ENCODE measurements around the gene GBA3. TPM values are rescaled to one million over a fixed set of nuclear protein-coding genes. Genes with fewer than 3 reads are reported as not detected.

The GBA3 gene
- polyA plus RNA-seq, 2 of the 4 experiments (the other 2 are of a cell fraction), result not detected

DNA sequence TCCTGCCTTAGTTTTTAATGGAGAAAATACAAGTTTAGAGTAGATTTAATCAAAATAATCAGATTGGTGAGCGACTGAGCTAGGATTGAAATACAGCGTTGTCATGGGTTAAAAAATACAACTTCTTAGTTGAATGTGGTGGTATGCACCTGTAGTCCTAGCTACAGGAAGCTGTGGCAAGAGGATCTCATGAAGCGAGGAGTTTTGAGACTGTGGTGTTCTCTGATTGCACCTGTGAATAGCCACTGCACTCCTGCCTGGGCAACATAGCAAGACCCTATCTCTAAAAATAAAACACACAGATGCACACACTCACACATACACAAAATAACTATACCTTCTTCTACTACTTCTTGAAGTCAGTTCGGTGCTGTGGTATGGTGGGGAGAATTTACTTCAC, 19.8 kb upstream of the GBA3 start:
- Histone ChIP-seq H3K9me3 (no peaks in the 10 kb centered on the region), H3K4me1 (no peaks in the 10 kb centered on the region), H3K4me2 (no peak overlapping the region), H3K4me3 (no peak overlapping the region), H3K27ac (no peak overlapping the region)
- ATAC-seq (no peak), FAIRE-seq (no peak), DNase-seq (ENCODE audit: low read depth in 1 of 2, low spot score in 1 of 2) (no peak)
- TF ChIP-seq, protein P1, sequence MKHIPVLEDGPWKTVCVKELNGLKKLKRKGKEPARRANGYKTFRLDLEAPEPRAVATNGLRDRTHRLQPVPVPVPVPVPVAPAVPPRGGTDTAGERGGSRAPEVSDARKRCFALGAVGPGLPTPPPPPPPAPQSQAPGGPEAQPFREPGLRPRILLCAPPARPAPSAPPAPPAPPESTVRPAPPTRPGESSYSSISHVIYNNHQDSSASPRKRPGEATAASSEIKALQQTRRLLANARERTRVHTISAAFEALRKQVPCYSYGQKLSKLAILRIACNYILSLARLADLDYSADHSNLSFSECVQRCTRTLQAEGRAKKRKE (CRISPR knock-in tag; IDR thresholded peaks at IDR 0.05; ENCODE audit: low read depth), result no peak
- no peak for TF ChIP-seq HDAC2 (IDR thresholded peaks at IDR 0.05)
- no peak for TF ChIP-seq ZNF302 (CRISPR knock-in tag; IDR thresholded peaks at IDR 0.05)
- TF ChIP-seq, protein P2, sequence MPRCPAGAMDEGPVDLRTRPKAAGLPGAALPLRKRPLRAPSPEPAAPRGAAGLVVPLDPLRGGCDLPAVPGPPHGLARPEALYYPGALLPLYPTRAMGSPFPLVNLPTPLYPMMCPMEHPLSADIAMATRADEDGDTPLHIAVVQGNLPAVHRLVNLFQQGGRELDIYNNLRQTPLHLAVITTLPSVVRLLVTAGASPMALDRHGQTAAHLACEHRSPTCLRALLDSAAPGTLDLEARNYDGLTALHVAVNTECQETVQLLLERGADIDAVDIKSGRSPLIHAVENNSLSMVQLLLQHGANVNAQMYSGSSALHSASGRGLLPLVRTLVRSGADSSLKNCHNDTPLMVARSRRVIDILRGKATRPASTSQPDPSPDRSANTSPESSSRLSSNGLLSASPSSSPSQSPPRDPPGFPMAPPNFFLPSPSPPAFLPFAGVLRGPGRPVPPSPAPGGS (IDR thresholded peaks at IDR 0.05), result no peak
- TF ChIP-seq, protein P3, sequence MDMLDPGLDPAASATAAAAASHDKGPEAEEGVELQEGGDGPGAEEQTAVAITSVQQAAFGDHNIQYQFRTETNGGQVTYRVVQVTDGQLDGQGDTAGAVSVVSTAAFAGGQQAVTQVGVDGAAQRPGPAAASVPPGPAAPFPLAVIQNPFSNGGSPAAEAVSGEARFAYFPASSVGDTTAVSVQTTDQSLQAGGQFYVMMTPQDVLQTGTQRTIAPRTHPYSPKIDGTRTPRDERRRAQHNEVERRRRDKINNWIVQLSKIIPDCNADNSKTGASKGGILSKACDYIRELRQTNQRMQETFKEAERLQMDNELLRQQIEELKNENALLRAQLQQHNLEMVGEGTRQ (IDR thresholded peaks at IDR 0.05), result no peak
- WGBS (ENCODE audit: missing lambda C conversion rate), result 3% methylated on average over 4 of the region's 4 CpGs
- POLR2A ChIA-PET, result no interaction called here
- CTCF ChIA-PET, result interaction anchor here (0.8 kb wide), 1 partner anchor 17 kb away, joined by 3 read pairs; no protein-coding TSS in a partner anchor

DNA sequence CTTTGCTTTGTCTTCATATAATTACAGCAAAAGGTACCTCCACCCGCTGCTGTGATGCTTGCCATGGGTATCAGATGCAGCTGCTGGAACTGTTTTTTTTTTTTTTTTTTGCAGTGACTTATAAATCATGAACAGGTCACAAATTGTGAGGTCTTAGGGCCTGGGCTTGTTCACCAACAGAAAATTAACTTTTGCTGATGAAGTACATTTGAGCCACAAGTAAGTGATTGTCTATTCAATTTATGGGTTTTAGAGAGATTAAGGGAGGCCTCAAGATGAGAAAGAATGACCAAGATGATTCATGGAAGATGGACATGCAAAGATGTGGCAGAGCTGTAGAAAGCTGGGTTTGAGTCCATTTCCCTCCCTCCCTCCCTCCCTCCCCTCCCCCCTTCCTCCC, 18.0 kb upstream of the GBA3 start:
- no peak overlapping the region for H3K4me3 ChIP-seq
- no peak overlapping the region for H3K27ac ChIP-seq
- 29% methylated on average over 1 of the region's 1 CpG for WGBS (ENCODE audit: missing lambda C conversion rate)
- no peaks in the 10 kb centered on the region for H3K9me3 ChIP-seq
- DNase-seq (ENCODE audit: low read depth in 1 of 2, low spot score in 1 of 2) (no peak), FAIRE-seq (no peak), ATAC-seq (no peak)
- ChIA-PET POLR2A (no interaction called here), CTCF (no interaction called here)
- TF ChIP-seq, protein P4, sequence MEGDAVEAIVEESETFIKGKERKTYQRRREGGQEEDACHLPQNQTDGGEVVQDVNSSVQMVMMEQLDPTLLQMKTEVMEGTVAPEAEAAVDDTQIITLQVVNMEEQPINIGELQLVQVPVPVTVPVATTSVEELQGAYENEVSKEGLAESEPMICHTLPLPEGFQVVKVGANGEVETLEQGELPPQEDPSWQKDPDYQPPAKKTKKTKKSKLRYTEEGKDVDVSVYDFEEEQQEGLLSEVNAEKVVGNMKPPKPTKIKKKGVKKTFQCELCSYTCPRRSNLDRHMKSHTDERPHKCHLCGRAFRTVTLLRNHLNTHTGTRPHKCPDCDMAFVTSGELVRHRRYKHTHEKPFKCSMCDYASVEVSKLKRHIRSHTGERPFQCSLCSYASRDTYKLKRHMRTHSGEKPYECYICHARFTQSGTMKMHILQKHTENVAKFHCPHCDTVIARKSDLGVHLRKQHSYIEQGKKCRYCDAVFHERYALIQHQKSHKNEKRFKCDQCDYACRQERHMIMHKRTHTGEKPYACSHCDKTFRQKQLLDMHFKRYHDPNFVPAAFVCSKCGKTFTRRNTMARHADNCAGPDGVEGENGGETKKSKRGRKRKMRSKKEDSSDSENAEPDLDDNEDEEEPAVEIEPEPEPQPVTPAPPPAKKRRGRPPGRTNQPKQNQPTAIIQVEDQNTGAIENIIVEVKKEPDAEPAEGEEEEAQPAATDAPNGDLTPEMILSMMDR (IDR thresholded peaks at IDR 0.05), result no peak
- TF ChIP-seq, protein P3 (IDR thresholded peaks at IDR 0.05), result no peak
- TF ChIP-seq ZFP36 (IDR thresholded peaks at IDR 0.05; ENCODE audit: borderline replicate concordance, partially characterized antibody), result no peak
- TF ChIP-seq EHF (CRISPR knock-in tag; IDR thresholded peaks at IDR 0.05), result no peak
- TF ChIP-seq HOXA7 (CRISPR knock-in tag; IDR thresholded peaks at IDR 0.05), result no peak
- no peak overlapping the region for H3K4me2 ChIP-seq
- no peaks in the 10 kb centered on the region for H3K4me1 ChIP-seq

DNA sequence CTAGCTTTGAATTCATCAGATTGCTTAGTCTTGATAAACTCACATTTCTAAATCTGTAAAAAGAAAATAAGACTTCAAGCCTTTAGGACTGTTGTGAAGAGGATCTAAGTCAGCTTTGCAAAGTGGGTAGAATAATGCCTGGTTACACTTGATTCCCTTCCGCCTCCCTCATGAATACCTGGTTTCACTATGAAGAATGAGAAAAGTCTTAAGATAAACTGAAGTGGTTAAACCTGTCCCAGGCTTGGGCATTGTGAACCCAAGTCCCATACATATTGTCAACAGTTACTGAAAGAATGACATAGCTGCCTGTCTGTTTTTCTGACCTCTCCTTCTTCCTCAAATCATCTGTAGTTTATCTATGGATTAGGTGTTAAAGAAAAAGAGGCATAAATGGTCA, 16.7 kb upstream of the GBA3 start:
- DNase-seq (ENCODE audit: low read depth in 1 of 2, low spot score in 1 of 2) (no peak), ATAC-seq (no peak), FAIRE-seq (no peak)
- ChIA-PET POLR2A (no interaction called here), CTCF (interaction anchor here (0.7 kb wide), 1 partner anchor 881 kb away, joined by 3 read pairs; no protein-coding TSS in a partner anchor)
- Histone ChIP-seq H3K27ac (no peak overlapping the region), H3K9me3 (no peaks in the 10 kb centered on the region), H3K4me3 (no peak overlapping the region), H3K4me2 (no peak overlapping the region), H3K4me1 (no peaks in the 10 kb centered on the region)
- WGBS (ENCODE audit: missing lambda C conversion rate), result 79% methylated on average over 1 of the region's 1 CpG
- TF ChIP-seq, protein P5, sequence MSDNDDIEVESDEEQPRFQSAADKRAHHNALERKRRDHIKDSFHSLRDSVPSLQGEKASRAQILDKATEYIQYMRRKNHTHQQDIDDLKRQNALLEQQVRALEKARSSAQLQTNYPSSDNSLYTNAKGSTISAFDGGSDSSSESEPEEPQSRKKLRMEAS (IDR thresholded peaks at IDR 0.05), result no peak
- TF ChIP-seq, protein P6, sequence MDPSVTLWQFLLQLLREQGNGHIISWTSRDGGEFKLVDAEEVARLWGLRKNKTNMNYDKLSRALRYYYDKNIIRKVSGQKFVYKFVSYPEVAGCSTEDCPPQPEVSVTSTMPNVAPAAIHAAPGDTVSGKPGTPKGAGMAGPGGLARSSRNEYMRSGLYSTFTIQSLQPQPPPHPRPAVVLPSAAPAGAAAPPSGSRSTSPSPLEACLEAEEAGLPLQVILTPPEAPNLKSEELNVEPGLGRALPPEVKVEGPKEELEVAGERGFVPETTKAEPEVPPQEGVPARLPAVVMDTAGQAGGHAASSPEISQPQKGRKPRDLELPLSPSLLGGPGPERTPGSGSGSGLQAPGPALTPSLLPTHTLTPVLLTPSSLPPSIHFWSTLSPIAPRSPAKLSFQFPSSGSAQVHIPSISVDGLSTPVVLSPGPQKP (IDR thresholded peaks at IDR 0.05; ENCODE audit: low read depth, low read length), result no peak
- TF ChIP-seq GATA3 (IDR thresholded peaks at IDR 0.05; ENCODE audit: borderline replicate concordance), result no peak
- TF ChIP-seq NR3C1 (IDR thresholded peaks at IDR 0.05), result no peak
- no peak for TF ChIP-seq MYC (IDR thresholded peaks at IDR 0.05; ENCODE audit: borderline replicate concordance, low read length)
- no peak for TF ChIP-seq HOXB13 (CRISPR knock-in tag; IDR thresholded peaks at IDR 0.05; ENCODE audit: low read depth)
- TF ChIP-seq SREBF2 (IDR thresholded peaks at IDR 0.05), result no peak
- no peak for TF ChIP-seq PHF8 (IDR thresholded peaks at IDR 0.05; ENCODE audit: borderline replicate concordance, low read depth)
- TF ChIP-seq, protein P7, sequence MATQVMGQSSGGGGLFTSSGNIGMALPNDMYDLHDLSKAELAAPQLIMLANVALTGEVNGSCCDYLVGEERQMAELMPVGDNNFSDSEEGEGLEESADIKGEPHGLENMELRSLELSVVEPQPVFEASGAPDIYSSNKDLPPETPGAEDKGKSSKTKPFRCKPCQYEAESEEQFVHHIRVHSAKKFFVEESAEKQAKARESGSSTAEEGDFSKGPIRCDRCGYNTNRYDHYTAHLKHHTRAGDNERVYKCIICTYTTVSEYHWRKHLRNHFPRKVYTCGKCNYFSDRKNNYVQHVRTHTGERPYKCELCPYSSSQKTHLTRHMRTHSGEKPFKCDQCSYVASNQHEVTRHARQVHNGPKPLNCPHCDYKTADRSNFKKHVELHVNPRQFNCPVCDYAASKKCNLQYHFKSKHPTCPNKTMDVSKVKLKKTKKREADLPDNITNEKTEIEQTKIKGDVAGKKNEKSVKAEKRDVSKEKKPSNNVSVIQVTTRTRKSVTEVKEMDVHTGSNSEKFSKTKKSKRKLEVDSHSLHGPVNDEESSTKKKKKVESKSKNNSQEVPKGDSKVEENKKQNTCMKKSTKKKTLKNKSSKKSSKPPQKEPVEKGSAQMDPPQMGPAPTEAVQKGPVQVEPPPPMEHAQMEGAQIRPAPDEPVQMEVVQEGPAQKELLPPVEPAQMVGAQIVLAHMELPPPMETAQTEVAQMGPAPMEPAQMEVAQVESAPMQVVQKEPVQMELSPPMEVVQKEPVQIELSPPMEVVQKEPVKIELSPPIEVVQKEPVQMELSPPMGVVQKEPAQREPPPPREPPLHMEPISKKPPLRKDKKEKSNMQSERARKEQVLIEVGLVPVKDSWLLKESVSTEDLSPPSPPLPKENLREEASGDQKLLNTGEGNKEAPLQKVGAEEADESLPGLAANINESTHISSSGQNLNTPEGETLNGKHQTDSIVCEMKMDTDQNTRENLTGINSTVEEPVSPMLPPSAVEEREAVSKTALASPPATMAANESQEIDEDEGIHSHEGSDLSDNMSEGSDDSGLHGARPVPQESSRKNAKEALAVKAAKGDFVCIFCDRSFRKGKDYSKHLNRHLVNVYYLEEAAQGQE (IDR thresholded peaks at IDR 0.05), result no peak
- TF ChIP-seq, protein P4 (IDR thresholded peaks at IDR 0.05), result no peak
- TF ChIP-seq RAD21 (conservative IDR thresholded peaks at IDR 0.05 in 1 of 2, IDR thresholded peaks at IDR 0.05 in 1 of 2), result no peak

Measured in A549 (cell line).